ENCODE data around the gene PCDHGA1. TPM values are rescaled to one million over a fixed set of nuclear protein-coding genes. Genes with fewer than 3 reads are reported as not detected.
A peak's percentile ranks its signal among the peaks of the same experiment; 100 is the strongest.

The PCDHGA1 gene
- total RNA-seq, 2 donors from 2014 or later: 1.4 to 2.0 TPM

DNA sequence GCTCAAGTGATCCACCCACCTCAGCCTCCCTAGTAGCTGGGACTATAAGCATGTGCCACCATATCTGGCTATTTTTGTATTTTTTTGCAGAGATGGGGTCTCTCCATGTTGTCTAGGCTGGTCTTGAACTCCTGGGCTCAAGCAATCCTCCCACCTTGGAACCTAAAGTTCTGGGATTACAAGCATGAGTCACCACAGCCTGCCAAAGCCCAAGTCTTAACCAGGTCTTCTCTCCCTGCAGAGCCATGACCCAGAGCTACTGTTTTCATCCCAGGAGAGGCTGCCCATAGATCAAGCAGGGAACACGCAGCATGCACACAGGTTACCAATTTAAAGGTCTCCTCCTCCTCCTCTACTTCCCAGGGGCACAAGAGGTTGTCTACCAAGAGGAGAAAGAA lies 188.3 kb downstream of the PCDHGA1 start:
- Histone ChIP-seq H3K4me3 (no peak overlapping the region), H3K27ac (no peak overlapping the region), H3K4me1 (peaks cover 0 to 66% of the 10 kb centered on the region in 2 donors), H3K27me3 (no peaks in the 10 kb centered on the region), H3K9me3 (no peaks in the 10 kb centered on the region), H3K36me3 (peaks cover 32% of the 10 kb centered on the region)
- no peak for DNase-seq (ENCODE audit: low spot score)
- no peak for TF ChIP-seq CTCF (IDR thresholded peaks at IDR 0.05)

GRCh38 chr5:141519605-141520565 lies 189.6 kb downstream of the PCDHGA1 start:
- no peak for DNase-seq (ENCODE audit: low spot score)
- no peaks in the 10 kb centered on the region for H3K27me3 ChIP-seq
- peaks cover 37% of the 10 kb centered on the region for H3K36me3 ChIP-seq
- peak overlapping the region; percentile 74 to 82 for H3K27ac ChIP-seq
- TF ChIP-seq CTCF (IDR thresholded peaks at IDR 0.05): no peak
- H3K4me3 ChIP-seq: no peak overlapping the region
- H3K9me3 ChIP-seq: no peaks in the 10 kb centered on the region
- peaks cover 0 to 62% of the 10 kb centered on the region in 2 donors for H3K4me1 ChIP-seq

DNA sequence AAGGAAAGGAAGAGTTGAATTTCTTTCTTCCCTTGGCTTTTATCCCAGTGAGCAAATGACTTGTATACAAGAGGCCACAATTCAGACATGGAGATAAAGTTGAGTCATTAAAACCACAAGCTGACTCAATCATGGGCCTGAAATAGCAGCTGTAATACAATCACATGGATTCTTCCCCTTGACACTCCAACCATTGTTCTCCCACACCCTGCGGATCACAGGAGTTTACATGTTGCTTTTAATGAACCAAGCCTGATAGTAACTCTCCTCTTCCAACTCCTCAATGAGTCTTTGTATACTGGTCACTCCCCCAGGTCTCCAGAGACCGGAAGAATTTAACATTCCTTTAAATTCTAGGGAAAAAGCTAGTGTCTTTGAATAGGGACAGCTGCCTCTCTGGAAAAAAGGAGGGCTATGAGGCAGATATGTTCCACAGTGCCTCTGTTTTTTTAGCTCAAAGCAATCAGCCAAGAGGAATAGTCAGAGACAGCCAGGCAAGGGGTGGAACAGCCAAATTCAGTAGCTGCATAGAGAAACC lies 191.0 kb downstream of the PCDHGA1 start:
- peak overlapping the region; percentile 74 to 82 for H3K27ac ChIP-seq
- no peaks in the 10 kb centered on the region for H3K27me3 ChIP-seq
- H3K4me1 ChIP-seq: peaks cover 0 to 54% of the 10 kb centered on the region in 2 donors
- no peak overlapping the region for H3K4me3 ChIP-seq
- no peaks in the 10 kb centered on the region for H3K9me3 ChIP-seq
- no peak for TF ChIP-seq CTCF (IDR thresholded peaks at IDR 0.05)
- no peak for DNase-seq (ENCODE audit: low spot score)
- H3K36me3 ChIP-seq: peaks cover 45% of the 10 kb centered on the region

DNA sequence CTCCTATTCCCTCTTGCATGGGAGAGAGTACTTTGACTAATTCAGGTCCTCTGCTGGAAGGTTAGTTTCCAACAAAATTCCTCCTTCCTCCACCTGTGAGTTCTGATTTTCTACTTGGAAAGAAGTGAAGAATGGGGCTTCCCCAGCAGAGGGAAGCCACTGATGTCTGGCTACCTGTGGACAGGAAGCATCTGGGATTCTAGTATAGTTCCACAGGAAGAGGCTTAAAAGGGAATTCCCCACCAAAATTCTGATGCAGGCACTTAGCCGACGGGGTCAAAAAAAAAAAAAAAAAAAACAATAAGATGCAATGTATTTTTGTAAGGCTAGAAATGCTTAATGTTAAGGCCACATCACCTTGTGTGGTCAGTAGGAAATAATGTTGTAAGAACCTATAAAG lies 192.0 kb downstream of the PCDHGA1 start:
- H3K27ac ChIP-seq: peak overlapping the region; percentile 74 to 82
- no peak overlapping the region for H3K4me3 ChIP-seq
- no peaks in the 10 kb centered on the region for H3K27me3 ChIP-seq
- H3K36me3 ChIP-seq: peaks cover 45% of the 10 kb centered on the region
- no peak for TF ChIP-seq CTCF (IDR thresholded peaks at IDR 0.05)
- H3K4me1 ChIP-seq: peaks cover 0 to 49% of the 10 kb centered on the region in 2 donors
- DNase-seq (ENCODE audit: low spot score): no peak
- no peaks in the 10 kb centered on the region for H3K9me3 ChIP-seq

DNA sequence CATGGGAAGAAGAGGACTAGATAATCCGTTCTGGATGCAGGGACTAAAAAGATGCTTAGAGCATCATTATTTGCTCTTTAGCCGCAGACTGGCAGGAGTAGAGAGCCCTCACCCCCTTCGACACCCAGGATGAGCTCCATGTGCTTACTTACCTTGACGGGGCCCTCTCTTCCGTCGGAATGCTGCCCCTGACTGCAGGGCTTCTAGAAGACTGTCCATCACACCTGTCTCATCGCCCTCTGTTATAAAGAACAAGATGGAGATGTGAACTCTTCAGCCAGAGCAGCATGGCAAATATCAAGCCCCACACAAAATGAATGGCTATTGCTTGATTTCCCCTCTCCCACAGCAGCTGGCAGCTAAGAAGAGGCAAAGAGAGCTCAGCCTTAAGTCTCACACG lies 193.7 kb downstream of the PCDHGA1 start:
- Histone ChIP-seq H3K27ac (peak overlapping the region in 1 of 2 donors; percentile 38), H3K36me3 (peaks cover 57% of the 10 kb centered on the region), H3K4me1 (peaks cover 0 to 59% of the 10 kb centered on the region in 2 donors), H3K27me3 (no peaks in the 10 kb centered on the region), H3K4me3 (no peak overlapping the region), H3K9me3 (no peaks in the 10 kb centered on the region)
- DNase-seq (ENCODE audit: low spot score): no peak
- no peak for TF ChIP-seq CTCF (IDR thresholded peaks at IDR 0.05)
